ENCODE measurements around the gene HDDC3. TPM values are rescaled to one million over a fixed set of nuclear protein-coding genes. Genes with fewer than 3 reads are reported as not detected.

HDDC3 gene, protein sequence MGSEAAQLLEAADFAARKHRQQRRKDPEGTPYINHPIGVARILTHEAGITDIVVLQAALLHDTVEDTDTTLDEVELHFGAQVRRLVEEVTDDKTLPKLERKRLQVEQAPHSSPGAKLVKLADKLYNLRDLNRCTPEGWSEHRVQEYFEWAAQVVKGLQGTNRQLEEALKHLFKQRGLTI
- 8.8 and 9.3 TPM in 2 replicates for total RNA-seq

DNA sequence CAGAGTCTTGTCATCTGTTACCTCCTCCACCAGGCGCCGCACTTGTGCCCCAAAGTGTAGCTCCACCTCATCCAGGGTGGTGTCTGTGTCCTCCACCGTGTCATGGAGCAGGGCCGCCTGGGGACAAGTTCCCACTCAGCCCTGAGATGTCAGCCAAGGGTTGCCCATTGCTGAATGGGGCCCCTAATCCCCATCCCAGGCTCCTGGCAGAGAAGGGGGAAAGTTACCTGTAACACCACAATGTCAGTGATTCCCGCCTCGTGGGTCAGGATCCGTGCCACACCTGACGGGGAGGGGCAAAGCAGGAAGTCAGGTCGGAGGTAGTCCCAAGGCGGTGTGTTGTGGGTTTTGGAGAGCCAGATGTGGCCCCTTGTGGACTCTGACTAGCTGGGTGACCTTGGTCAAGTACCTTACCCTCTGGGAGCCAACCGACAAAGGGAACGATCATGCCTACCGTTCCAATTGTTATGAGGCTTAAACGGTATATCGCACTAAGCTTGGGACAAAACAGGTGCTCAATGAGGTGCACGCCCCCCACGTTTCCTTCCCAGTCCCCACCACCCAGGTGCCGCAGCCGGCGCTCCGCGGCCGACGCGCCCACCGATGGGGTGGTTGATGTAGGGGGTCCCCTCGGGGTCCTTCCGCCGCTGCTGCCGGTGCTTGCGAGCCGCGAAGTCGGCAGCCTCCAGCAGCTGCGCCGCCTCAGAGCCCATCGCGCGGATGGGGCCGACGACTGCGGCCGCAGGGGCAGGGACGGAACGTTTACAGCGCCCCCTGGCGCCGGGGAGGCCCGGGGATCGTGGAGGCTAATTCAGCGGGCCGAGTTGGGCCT lies at the start of gene HDDC3:
Gene HDDC3, minus strand, starts transcription at position 722 of the 832 bp plus-strand sequence. Its CDS starts 9 bp downstream, at position 713.

DNA sequence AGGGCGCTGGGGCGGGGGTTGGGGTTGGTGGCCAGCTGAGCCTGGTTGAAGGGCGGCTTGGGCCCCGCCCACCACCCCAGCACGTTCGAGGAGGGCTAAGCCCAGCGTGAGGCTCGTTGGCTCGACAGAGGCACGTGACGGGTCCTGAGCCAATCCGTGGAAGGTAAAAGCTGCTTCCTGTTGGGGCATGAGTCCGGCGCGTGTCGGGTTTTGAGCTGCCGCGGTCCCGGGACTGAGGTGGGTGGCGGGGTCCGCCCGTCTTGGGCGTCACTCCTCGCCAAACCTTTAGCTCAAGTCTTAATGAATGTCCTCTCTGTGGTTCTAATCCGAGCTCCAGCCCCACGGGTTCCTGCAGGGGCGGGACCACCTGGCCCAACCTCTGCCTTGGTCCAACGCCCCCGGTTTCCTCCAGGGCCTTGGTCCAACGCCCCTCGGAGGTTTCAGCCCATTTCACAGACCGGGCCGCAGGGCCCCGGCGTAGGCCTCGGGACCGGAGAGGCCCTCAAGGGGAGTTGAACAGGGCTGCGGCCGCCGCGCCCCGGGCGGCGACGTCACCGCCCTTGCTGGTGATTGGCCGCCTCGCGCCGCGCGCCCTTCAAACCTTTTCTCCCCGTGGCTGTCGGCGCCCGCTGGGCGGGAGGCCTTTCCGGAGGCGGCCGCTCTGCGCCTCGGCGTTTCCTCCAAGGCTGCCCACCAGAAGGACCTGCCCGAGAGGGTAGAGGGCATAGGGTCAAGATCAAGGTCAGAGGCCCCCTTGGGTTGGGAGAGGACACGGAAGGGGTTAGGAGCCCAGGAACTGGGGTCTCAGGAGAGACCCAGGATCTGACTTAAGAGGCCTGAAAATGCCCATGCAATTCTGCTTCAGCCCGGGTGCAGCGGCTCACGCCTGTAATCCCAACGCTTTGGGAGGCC lies 22.6 kb upstream of the HDDC3 start, which contains the start of gene RCCD1:
Gene RCCD1, plus strand, starts transcription at position 173 of the 912 bp plus-strand sequence. CDS start 1,851 bp downstream, outside the sequence.

DNA sequence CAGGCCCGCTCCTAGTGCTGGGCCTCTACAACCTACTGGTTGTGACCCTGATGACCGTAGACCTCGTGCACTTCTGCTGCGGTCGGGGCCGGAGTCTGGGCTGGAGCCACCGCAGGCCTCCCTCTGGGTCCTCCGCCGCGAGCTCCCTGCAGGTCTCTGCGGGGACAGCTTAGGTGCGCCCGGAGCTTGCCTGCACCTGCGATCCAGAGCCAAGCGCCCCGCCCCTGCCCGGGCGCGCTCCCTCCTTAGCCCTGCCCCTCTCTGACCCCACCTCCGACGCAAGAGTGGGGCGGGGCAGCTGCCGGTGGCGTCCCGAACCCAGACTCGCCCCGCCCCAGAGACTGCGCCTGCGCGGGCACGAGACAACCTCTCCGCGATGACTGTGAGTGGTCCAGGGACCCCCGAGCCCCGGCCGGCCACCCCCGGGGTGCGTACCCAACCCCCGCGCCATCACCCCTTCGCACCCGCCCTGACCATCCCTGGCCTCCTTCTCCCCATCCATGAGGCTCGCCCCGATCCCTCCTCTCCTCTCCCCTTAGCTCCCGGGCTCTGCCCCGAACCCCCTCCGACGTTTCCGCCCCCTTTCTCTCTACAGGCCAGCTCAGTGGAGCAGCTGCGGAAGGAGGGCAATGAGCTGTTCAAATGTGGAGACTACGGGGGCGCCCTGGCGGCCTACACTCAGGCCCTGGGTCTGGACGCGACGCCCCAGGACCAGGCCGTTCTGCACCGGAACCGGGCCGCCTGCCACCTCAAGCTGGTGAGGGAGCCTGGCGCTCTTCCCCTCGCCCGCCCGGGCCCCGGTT lies 2.8 kb upstream of the HDDC3 start, which contains the start of gene UNC45A:
Gene UNC45A, plus strand, starts transcription at position 337 of the 803 bp plus-strand sequence. Its CDS starts 40 bp downstream, at position 377.

DNA sequence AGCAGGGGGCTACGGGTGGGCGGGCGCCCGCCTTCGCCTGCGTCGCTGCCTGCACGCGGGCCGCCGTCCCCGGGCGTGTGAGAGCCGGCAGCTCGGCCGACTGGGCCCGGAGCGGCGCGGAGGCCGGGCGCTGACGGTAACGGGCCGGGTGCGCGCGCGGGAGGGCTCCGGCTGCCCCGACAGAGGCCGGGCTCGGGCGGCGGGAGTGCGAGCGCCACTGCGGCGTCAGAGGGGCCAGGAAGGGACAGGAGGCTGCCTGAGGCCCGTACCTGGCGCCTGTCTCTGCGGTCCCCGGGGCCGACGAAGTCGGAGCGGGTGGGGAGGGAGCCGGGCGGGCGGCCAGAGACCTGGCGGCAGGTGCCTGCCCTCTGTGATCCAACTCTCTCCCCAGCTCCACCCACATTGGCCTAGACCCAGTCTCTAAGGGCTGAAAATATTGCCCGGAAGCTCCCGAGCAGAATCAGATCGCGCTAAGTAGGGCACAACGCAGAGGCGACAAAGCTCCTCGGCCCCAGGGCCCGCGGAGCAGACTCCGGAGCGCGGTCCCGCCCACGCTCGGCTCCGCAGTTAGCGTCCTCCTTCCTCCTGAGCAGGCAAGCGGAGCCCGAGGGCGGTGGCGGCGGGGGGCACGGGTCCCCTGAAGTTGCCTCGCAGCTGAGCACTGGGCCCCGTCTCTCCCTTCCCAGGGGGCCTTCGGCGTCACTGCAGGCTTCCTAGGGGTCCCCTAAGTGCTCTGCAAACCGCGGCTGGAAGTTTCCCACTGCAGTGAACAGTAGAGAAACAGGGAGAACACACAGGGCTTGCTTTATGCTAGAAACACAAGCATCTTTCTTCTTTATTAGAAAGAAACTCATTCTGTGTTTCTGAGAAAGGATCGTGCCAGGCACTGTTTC lies 29.3 kb downstream of the HDDC3 start, which contains the start of gene MAN2A2:
Gene MAN2A2, plus strand, starts transcription at position 463 of the 893 bp plus-strand sequence. CDS start 906 bp downstream, outside the sequence.

DNA sequence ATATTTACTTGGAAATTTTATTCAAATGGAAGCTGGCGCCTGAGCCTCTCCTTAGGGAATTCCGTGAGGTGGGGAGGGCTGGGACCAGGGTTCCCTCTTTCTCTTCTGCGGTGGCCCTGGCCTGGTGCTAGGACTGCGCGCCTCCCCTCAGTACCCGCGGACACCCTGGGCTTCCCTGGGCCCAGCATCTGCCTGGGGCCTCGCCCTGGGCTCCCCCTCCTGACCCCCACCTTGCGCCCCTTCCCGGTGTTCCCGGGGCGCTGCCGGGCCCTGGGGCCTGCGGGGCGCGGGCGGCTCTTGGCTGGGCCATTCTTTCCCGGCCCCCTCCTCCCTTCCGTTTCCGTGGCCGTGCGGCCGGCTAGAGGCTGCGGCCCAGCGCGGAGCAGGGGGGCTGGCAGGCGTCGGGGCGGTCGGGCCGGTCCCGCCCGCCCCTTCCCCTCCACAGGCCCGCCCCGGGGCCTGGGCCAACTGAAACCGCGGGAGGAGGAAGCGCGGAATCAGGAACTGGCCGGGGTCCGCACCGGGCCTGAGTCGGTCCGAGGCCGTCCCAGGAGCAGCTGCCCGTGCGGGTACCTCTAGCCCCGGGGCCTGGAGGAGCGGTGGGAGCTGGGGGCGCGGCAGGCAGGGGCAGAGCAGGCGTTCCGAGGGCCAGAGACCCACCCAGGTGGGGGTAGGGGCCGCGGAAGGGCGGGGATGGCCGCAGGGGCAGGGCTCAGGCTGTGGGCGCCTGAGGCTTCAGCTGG lies 48.2 kb downstream of the HDDC3 start, which contains the start of gene FES:
Gene FES, plus strand, starts transcription at position 529 of the 743 bp plus-strand sequence. CDS start 542 bp downstream, outside the sequence.

Other genes with a start within 250 kb of the HDDC3 start
- gene BLM, start 215.2 kb downstream of the HDDC3 start, total RNA-seq: 0.23 and 1.8 TPM in 2 replicates
- gene FURIN, start 64.0 kb downstream of the HDDC3 start, total RNA-seq: 28.6 and 51.8 TPM in 2 replicates
- 26.6 and 30.5 TPM in 2 replicates for gene FES, start 48.0 kb downstream of the HDDC3 start, total RNA-seq
- 7.5 and 11.1 TPM in 2 replicates for gene MAN2A2, start 29.2 kb downstream of the HDDC3 start, total RNA-seq
- gene UNC45A, start 2.7 kb upstream of the HDDC3 start, total RNA-seq: 24.5 and 36.4 TPM in 2 replicates
- gene RCCD1, start 22.3 kb upstream of the HDDC3 start, total RNA-seq: 7.4 and 16.3 TPM in 2 replicates
- 8.3 and 12.8 TPM in 2 replicates for gene PRC1, start 62.0 kb upstream of the HDDC3 start, total RNA-seq
- gene VPS33B, start 90.0 kb upstream of the HDDC3 start, total RNA-seq: 5.6 and 13.1 TPM in 2 replicates
- not detected in 2 replicates for gene SV2B, start 167.7 kb upstream of the HDDC3 start, total RNA-seq

Measured in pericardium fibroblast (primary cell).